ENCODE results near the gene IL6R. TPM values are rescaled to one million over a fixed set of nuclear protein-coding genes. Genes with fewer than 3 reads are reported as not detected.
A peak's percentile ranks its signal among the peaks of the same experiment; 100 is the strongest.

IL6R gene
- total RNA-seq, 1 experiment from 2014 or later, result 22.8 TPM

DNA sequence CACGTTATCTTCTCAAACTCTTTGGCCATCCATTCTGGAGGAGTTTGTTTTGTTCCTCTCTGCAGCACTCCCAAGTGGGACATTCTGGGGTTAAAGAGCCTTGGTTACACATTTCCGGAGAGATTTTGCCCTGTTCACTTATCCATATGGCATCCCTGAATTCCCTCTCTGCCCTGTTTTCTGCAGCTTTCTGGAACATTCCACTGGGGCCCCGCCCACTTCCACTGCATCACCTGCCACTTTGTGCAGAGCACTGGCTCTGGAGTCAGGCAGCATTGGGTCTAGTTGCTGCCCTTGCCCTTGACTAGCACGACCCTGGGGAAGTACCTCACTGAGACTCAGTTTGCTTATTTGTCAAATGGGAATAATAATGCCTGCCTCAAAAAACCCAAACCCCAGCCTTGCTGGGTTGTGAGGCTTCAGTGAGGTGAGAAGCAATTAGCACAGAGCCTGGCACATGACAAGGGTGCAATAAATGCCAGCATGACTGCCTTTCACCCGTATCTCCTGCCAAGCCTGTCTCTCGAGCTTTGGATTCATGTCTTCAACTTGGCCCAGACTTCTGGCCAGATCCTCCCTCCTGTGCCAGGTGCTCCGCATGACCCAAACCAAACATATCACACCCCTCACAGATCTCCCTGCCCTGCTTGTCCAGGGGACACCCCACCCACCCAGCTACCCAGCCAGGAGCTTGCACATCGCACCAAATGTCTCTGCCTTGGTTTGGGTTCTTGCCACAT lies 38.3 kb downstream of the IL6R start:
- no peak overlapping the region for H3K27ac Mint-ChIP-seq (ENCODE audit: low read depth, unreplicated experiment)
- POLR2A ChIA-PET, result interaction anchor here (0.6 to 1.4 kb wide), 8 partner anchors 10 to 871 kb away, joined by 3 to 6 read pairs (median 3); no protein-coding TSS in a partner anchor

DNA sequence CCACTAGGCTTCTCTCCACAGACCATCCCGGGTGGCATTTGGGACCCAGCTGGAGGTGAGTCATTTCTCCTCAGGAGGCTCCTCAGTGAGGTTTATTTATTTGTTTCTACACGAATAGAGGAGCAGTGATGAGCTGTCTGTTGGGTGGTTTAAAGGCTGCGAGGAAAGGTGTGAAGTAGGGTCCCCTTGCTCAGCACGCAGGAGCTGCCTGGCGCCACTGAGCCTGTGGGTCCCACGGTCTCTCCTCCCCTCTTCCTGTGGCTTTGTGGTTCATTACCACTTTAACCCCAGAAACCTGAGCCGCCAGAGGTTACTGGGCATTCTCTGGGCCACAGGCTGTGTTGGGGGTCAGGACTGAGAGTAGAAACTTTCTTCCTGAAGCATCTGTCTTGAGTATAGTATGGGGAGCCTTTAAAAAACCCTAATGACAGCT lies 39.9 kb downstream of the IL6R start:
- peak; percentile 65 for DNase-seq (ENCODE audit: unreplicated experiment)
- TF ChIP-seq, protein P1, sequence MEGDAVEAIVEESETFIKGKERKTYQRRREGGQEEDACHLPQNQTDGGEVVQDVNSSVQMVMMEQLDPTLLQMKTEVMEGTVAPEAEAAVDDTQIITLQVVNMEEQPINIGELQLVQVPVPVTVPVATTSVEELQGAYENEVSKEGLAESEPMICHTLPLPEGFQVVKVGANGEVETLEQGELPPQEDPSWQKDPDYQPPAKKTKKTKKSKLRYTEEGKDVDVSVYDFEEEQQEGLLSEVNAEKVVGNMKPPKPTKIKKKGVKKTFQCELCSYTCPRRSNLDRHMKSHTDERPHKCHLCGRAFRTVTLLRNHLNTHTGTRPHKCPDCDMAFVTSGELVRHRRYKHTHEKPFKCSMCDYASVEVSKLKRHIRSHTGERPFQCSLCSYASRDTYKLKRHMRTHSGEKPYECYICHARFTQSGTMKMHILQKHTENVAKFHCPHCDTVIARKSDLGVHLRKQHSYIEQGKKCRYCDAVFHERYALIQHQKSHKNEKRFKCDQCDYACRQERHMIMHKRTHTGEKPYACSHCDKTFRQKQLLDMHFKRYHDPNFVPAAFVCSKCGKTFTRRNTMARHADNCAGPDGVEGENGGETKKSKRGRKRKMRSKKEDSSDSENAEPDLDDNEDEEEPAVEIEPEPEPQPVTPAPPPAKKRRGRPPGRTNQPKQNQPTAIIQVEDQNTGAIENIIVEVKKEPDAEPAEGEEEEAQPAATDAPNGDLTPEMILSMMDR (IDR thresholded peaks at IDR 0.05; ENCODE audit: unreplicated experiment), result no peak
- peaks cover 98% of the 10 kb centered on the region for H3K36me3 Mint-ChIP-seq (ENCODE audit: insufficient read depth, unreplicated experiment)
- no peak overlapping the region for H3K4me3 Mint-ChIP-seq (ENCODE audit: unreplicated experiment)
- no peaks in the 10 kb centered on the region for H3K27me3 Mint-ChIP-seq (ENCODE audit: insufficient read depth, unreplicated experiment)
- ChIA-PET CTCF (interaction anchor here (0.6 to 1.9 kb wide), 3 partner anchors 9 to 608 kb away, joined by 3 to 9 read pairs (median 3); no protein-coding TSS in a partner anchor), POLR2A (no interaction called here)
- H3K9me3 Mint-ChIP-seq (ENCODE audit: unreplicated experiment), result no peaks in the 10 kb centered on the region
- H3K27ac Mint-ChIP-seq (ENCODE audit: low read depth, unreplicated experiment), result no peak overlapping the region
- intact Hi-C loops (cut with micrococcal nuclease), result loop anchor here (2.0 kb wide), 1 partner anchor 38 kb away; no protein-coding TSS in a partner anchor
- no TSS peak for BruUV-seq (replicated peaks)
- H3K4me1 Mint-ChIP-seq (ENCODE audit: insufficient read depth, unreplicated experiment), result peaks cover 34% of the 10 kb centered on the region

More for the DNA sequence above, 38.3 kb downstream of the IL6R start:
- no TSS peak for BruUV-seq (replicated peaks)
- peaks cover 98% of the 10 kb centered on the region for H3K36me3 Mint-ChIP-seq (ENCODE audit: insufficient read depth, unreplicated experiment)
- H3K27me3 Mint-ChIP-seq (ENCODE audit: insufficient read depth, unreplicated experiment), result no peaks in the 10 kb centered on the region
- H3K9me3 Mint-ChIP-seq (ENCODE audit: unreplicated experiment), result no peaks in the 10 kb centered on the region
- H3K4me1 Mint-ChIP-seq (ENCODE audit: insufficient read depth, unreplicated experiment), result peaks cover 41% of the 10 kb centered on the region
- CTCF ChIA-PET, result interaction anchor here (0.6 to 2.2 kb wide), 10 partner anchors 11 to 582 kb away, joined by 3 to 9 read pairs (median 3); no protein-coding TSS in a partner anchor
- TF ChIP-seq, protein P1 (IDR thresholded peaks at IDR 0.05; ENCODE audit: unreplicated experiment), result no peak
- no peak overlapping the region for H3K4me3 Mint-ChIP-seq (ENCODE audit: unreplicated experiment)
- no peak for DNase-seq (ENCODE audit: unreplicated experiment)
- intact Hi-C loops (cut with micrococcal nuclease), result loop anchor here (2.0 kb wide), 1 partner anchor 37 kb away; no protein-coding TSS in a partner anchor

DNA sequence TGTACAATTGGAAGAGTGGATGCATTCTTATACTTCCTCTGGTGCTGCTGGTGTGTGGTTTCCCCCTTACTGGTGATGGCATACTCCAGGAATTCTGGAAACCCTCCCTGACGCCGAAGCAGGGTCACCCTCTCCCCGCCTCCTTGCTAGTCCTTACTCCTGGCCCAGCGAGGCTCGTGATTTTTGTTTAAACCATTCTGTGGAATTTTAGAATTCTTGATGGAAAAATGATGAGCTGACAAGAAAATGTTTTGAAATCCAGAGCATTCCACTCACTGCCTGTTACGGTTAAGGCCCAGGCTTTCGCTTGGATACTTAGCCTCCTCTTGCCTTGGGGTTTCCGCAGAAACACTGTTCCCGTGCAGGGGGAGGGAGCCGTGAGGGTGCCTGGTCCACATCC lies 41.1 kb downstream of the IL6R start:
- TF ChIP-seq, protein P1 (IDR thresholded peaks at IDR 0.05; ENCODE audit: unreplicated experiment), result no peak
- BruUV-seq (replicated peaks), result no TSS peak
- Mint-ChIP-seq H3K27ac (ENCODE audit: low read depth, unreplicated experiment) (no peak overlapping the region), H3K9me3 (ENCODE audit: unreplicated experiment) (no peaks in the 10 kb centered on the region), H3K36me3 (ENCODE audit: insufficient read depth, unreplicated experiment) (peaks cover 98% of the 10 kb centered on the region), H3K4me1 (ENCODE audit: insufficient read depth, unreplicated experiment) (peaks cover 30% of the 10 kb centered on the region), H3K4me3 (ENCODE audit: unreplicated experiment) (no peak overlapping the region), H3K27me3 (ENCODE audit: insufficient read depth, unreplicated experiment) (no peaks in the 10 kb centered on the region)
- ChIA-PET POLR2A (interaction anchor here (0.7 kb wide), 1 partner anchor 184 kb away, joined by 3 read pairs; no protein-coding TSS in a partner anchor), CTCF (interaction anchor here (0.5 to 1.8 kb wide), 3 partner anchors 10 to 130 kb away, joined by 3 to 4 read pairs (median 3); no protein-coding TSS in a partner anchor)
- DNase-seq (ENCODE audit: unreplicated experiment), result no peak
- intact Hi-C loops (cut with micrococcal nuclease), result no loop called here

DNA sequence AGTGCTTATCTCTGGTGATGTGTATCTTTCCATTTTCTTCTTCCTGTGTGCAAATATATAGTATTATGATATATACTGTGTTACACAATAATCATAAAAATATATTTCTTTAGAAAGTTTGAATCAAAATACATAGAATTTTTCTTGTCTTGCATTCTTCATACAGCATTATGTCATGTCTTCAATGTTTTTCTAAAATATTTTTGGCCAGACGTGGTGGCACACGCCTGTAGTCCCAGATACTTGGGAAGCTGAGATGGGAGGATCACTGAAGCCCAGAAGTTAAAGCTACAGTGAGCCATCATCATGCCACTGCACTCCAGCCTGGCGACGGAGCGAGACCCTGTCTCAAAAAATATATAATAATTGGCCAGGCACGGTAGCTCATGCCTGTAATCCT lies 41.6 kb downstream of the IL6R start:
- no peak overlapping the region for H3K27ac Mint-ChIP-seq (ENCODE audit: low read depth, unreplicated experiment)
- no peak overlapping the region for H3K4me3 Mint-ChIP-seq (ENCODE audit: unreplicated experiment)
- ChIA-PET CTCF (interaction anchor here (1.2 to 1.8 kb wide), 2 partner anchors 10 to 112 kb away, joined by 3 to 4 read pairs; no protein-coding TSS in a partner anchor), POLR2A (interaction anchor here (0.7 to 2.1 kb wide), 3 partner anchors 14 to 185 kb away, joined by 3 to 6 read pairs (median 4); no protein-coding TSS in a partner anchor)
- no TSS peak for BruUV-seq (replicated peaks)
- peaks cover 25% of the 10 kb centered on the region for H3K4me1 Mint-ChIP-seq (ENCODE audit: insufficient read depth, unreplicated experiment)
- H3K36me3 Mint-ChIP-seq (ENCODE audit: insufficient read depth, unreplicated experiment), result peaks cover 98% of the 10 kb centered on the region
- no peaks in the 10 kb centered on the region for H3K27me3 Mint-ChIP-seq (ENCODE audit: insufficient read depth, unreplicated experiment)
- intact Hi-C loops (cut with micrococcal nuclease), result no loop called here
- DNase-seq (ENCODE audit: unreplicated experiment), result no peak
- TF ChIP-seq, protein P1 (IDR thresholded peaks at IDR 0.05; ENCODE audit: unreplicated experiment), result no peak
- H3K9me3 Mint-ChIP-seq (ENCODE audit: unreplicated experiment), result no peaks in the 10 kb centered on the region
